ENCODE data around the gene OR4C11.

The OR4C11 gene

GRCh38 chr11:55607545-55607944 lies at the start of gene OR4C11:
Gene OR4C11 (minus strand): TSS chr11:55607645. CDS start chr11:55604373, 3,272 bp downstream.
- no peak within 1 kb of the TSS for H3K27ac ChIP-seq
- TF ChIP-seq ZFX (IDR thresholded peaks at IDR 0.05; ENCODE audit: borderline replicate concordance) (no peak), CTCF (IDR thresholded peaks at IDR 0.05) (no peak)

DNA sequence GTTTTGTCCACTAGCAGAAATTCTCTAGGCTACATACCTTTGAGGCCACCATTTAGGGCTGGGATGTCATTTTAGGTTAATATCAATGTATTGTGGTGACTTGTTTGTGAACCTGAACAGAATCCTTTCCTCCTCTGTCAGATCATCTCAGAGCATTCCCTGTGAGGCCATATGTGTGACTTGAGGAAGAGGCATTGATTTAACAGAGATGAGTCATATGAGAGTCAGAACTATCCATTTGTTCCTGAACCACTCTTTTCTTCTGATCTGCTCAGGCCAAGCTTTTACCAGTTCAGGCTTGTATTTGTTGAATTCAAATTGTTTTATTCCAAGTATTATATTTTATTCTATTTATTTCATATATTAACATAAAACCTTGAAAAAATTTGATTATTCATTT lies 47.7 kb upstream of the OR4C11 start:
- H3K27ac ChIP-seq, result no peak overlapping the region
- TF ChIP-seq CTCF (IDR thresholded peaks at IDR 0.05) (no peak), ZFX (IDR thresholded peaks at IDR 0.05; ENCODE audit: borderline replicate concordance) (no peak)

GRCh38 chr11:55652560-55652959 lies 45.1 kb upstream of the OR4C11 start:
- H3K27ac ChIP-seq, result no peak overlapping the region
- no peak for TF ChIP-seq ZFX (IDR thresholded peaks at IDR 0.05; ENCODE audit: borderline replicate concordance)
- no peak for TF ChIP-seq CTCF (IDR thresholded peaks at IDR 0.05)

DNA sequence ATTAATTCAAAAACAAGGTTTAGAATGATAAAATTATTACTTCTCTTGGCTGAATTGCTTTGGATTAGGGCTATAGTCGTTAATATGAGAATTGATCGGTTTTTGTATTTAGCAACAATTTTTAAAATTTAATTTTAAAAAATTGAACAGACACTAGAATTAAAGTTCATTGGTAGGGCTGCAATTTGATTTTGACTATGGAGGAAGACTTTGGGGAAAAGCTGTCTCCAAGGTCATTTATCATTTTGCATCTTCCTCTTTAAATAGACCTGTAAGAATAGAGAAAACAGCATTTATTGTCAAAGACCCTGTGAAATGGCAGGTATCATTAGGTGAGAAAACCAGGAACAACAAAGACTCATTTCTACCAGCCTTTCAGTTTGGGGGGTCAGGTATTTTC lies 40.6 kb upstream of the OR4C11 start, which contains the start of gene OR4S2:
TSS of gene OR4S2 (plus strand) at position 301 of the 400 bp plus-strand sequence. CDS start 2,577 bp downstream, outside the sequence.
- TF ChIP-seq CTCF (IDR thresholded peaks at IDR 0.05) (no peak), ZFX (IDR thresholded peaks at IDR 0.05; ENCODE audit: borderline replicate concordance) (no peak)

GRCh38 chr11:55634813-55635212 lies 27.4 kb upstream of the OR4C11 start, which contains the start of gene OR4P4:
Gene OR4P4 (plus strand): TSS chr11:55635113.
- TF ChIP-seq CTCF (IDR thresholded peaks at IDR 0.05) (no peak), ZFX (IDR thresholded peaks at IDR 0.05; ENCODE audit: borderline replicate concordance) (no peak)
- no peak within 1 kb of the TSS for H3K27ac ChIP-seq

More for the DNA sequence above, 40.6 kb upstream of the OR4C11 start, which contains the start of gene OR4S2:
- no peak within 1 kb of the TSS for H3K27ac ChIP-seq

DNA sequence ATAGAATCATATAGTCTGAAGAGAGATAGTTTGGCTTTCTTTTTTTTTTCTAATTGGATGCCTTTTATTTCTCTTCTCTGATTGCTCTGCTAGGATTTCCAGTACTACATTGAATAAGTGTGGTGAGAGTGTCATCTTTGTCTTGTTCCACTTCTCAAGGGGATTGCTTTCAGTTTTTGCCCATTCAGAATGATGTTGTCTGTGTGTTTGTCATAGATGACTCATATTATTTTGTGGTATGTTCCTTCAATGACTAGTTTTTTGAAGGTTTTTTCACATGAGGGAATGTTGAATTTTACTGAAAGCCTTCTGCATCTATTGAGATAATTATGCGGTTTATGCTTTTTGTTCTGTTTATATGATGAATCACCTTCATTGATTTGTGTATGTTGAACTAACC lies 17.1 kb upstream of the OR4C11 start:
- TF ChIP-seq CTCF (IDR thresholded peaks at IDR 0.05), result no peak
- TF ChIP-seq ZFX (IDR thresholded peaks at IDR 0.05; ENCODE audit: borderline replicate concordance), result no peak

GRCh38 chr11:55572548-55572947 lies 34.9 kb downstream of the OR4C11 start:
- H3K27ac ChIP-seq, result no peak overlapping the region
- TF ChIP-seq ZFX (IDR thresholded peaks at IDR 0.05; ENCODE audit: borderline replicate concordance), result no peak
- TF ChIP-seq CTCF (IDR thresholded peaks at IDR 0.05), result no peak

More for the DNA sequence above, 17.1 kb upstream of the OR4C11 start:
- no peak overlapping the region for H3K27ac ChIP-seq
